ENCODE measurements around the gene HLCS. TPM values are rescaled to one million over a fixed set of nuclear protein-coding genes. Genes with fewer than 3 reads are reported as not detected.

The HLCS gene
- total RNA-seq, 1 experiment from 2014 or later, result 29.2 TPM

GRCh38 chr21:36709030-36709867 lies 257.2 kb downstream of the HLCS start:
- DNase-seq (ENCODE audit: extremely low read depth, low read depth), result no peak

GRCh38 chr21:36708286-36709029 lies 258.0 kb downstream of the HLCS start:
- no peak for DNase-seq (ENCODE audit: extremely low read depth, low read depth)

GRCh38 chr21:36707763-36708285 lies 258.6 kb downstream of the HLCS start:
- no peak for DNase-seq (ENCODE audit: extremely low read depth, low read depth)

DNA sequence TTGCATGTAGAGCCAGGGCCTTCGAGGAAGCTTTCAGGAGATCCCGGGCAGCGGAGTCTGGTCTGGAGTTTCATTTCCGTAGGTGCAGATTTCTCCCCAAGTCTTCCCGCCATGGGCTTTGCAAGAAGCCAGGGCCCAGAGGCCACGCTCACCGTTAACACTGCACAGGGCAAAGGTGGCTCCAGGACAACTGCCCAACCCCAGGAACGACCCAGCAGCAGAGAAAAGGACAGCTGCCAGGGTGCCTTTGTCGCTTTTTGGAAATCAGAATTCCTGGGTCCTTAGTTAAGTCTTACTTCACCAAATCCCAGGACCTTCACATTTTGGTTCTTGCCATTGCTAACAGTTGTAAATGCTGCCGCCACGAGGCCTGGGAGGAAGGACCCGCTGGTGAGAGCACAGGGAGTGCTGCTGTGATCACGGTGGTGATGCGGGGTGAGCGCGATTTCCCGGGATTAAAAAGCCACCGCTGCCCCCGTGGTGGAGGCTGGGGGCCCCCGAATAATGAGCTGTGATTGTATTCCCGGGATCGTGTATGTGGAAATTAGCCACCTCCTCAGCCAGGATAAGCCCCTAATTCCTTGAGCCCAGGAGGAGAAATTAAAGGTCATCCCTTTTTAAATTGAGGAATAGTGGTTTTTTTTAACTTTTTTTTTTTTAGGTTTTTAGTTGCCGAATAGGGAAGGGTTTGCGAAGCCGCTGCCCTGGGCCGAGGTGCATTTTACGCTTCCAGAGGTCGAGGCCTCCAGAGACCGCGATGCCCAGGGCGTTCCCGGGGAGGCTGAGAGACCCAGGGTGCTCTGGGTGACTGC lies 259.3 kb downstream of the HLCS start:
- no peak for DNase-seq (ENCODE audit: extremely low read depth, low read depth)

GRCh38 chr21:36706482-36706852 lies 260.0 kb downstream of the HLCS start:
- DNase-seq (ENCODE audit: extremely low read depth, low read depth), result no peak

DNA sequence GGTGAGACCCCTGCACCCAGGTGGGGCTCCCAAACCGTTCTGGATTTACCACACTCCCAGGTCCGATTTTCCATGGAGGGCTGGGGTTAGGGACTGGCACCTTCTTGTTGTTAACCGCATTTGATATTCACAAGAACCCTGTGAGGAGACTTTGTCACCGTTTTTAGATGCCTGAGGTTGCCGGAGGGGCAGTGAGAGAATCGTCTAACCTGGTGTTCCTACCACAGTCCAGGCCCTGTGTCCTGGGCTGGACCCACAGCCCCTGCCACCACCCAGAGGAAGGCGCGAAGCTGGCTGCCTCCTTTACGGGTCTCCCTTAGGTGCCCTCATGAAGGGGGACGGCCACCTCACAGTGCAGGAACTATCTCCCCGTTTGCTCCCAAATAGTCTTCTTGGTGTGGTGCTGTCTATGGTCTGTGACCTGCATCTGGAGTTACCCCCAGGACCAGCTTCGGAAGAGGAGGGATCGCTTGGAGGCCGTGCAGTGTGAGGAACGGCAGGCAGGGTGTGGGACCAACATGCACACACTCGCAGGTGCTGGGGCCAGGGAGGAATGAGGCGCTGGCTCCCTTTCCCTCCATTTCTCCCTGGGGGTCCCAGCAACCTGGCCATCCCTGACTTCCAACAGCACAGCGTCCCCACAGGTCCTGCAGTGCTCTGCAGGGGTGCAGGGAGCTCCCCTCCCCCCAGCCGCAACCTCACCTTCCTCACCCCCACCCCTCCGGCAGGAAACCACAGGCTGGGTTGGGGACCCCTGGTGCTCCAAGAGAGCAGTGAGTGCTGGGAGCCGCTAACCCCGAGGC lies 260.6 kb downstream of the HLCS start:
- DNase-seq (ENCODE audit: extremely low read depth, low read depth), result no peak

DNA sequence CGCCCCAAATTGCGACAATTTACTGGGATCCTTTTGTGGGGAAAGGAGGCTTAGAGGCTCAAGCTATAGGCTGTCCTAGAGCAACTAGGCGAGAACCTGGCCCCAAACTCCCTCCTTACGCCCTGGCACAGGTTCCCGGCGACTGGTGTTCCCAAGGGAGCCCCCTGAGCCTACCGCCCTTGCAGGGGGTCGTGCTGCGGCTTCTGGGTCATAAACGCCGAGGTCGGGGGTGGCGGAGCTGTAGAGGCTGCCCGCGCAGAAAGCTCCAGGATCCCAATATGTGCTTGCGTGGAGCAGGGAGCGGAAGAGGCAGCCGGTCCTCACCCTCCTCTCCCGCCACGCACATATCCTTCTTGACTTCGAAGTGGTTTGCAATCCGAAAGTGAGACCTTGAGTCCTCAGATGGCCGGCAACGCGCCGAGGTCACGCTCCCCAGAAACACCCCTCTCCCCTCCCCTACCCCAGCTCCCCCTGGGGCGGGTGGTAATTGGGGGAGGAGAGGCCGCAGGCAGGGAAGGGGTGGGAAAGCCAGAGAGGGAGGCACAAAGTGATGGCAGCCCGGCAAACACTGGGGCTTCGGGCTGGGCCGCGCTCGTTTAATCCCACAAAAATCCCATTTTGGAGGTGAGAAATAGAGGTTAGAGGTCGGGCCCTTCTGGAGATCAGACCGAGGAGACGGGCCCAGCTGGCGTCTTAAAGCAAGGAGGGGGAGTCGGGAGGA lies 261.4 kb downstream of the HLCS start:
- DNase-seq (ENCODE audit: extremely low read depth, low read depth), result no peak

DNA sequence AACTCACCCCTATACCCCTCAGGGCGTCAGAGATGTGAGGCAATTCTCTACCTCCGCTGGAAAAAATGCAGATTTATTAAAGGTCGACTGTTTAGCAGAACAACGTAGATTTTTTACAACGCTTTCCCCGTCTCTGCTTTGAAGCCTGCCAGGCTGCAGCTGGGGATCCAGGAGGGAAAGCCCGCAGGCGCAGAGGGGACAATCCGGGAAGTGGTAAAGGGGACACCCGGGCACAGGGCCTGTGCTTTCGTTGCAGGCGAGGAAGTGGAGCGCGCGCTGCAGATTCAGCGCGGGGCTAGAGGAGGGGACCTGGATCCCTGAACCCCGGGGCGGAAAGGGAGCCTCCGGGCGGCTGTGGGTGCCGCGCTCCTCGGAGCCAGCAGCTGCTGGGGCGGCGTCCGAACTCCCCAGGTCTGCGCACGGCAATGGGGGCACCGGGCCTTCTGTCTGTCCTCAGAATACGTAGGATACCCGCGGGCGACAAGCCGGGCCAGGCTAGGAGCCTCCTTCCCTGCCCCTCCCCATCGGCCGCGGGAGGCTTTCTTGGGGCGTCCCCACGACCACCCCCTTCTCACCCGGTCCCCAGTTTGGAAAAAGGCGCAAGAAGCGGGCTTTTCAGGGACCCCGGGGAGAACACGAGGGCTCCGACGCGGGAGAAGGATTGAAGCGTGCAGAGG lies 262.1 kb downstream of the HLCS start:
- DNase-seq (ENCODE audit: extremely low read depth, low read depth), result no peak

DNA sequence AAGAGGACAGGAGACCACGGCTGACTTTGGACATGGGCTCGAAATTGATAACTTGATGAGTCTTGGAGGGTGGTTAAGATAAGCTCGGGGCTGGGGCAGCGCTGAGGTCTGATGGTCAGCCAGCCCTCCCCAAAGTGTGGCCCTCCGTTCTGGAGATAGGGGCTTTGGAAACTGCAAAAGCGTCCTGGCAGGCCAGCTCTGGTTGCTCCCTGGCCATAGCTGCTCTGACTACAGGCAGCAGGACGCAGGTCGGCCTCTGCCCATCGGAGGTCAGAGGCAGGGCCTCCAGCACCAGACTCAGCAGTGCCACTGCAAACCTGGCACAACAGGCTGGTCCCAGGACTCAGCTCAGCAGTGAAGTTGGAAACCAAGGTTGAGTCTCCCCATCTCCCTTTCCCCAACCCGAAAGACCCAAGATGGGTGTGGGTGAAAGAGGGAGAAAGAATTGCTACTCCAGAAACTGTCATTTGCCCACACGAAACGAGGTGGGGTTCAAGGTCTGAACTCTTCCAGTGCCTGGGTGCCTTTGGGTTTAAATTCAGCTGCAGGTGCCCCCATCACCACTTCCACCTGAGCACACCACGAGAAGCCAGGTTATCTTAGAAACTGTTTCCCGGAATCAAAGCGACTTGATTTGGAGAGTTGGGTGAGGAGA lies 262.7 kb downstream of the HLCS start:
- no peak for DNase-seq (ENCODE audit: extremely low read depth, low read depth)

- DNase-seq (ENCODE audit: extremely low read depth, low read depth), result no peak
Observed at GRCh38 chr21:36703123-36703522, 263.3 kb downstream of the HLCS start.

- no peak for DNase-seq (ENCODE audit: extremely low read depth, low read depth)
Observed at GRCh38 chr21:36702622-36702968, 263.9 kb downstream of the HLCS start.

DNA sequence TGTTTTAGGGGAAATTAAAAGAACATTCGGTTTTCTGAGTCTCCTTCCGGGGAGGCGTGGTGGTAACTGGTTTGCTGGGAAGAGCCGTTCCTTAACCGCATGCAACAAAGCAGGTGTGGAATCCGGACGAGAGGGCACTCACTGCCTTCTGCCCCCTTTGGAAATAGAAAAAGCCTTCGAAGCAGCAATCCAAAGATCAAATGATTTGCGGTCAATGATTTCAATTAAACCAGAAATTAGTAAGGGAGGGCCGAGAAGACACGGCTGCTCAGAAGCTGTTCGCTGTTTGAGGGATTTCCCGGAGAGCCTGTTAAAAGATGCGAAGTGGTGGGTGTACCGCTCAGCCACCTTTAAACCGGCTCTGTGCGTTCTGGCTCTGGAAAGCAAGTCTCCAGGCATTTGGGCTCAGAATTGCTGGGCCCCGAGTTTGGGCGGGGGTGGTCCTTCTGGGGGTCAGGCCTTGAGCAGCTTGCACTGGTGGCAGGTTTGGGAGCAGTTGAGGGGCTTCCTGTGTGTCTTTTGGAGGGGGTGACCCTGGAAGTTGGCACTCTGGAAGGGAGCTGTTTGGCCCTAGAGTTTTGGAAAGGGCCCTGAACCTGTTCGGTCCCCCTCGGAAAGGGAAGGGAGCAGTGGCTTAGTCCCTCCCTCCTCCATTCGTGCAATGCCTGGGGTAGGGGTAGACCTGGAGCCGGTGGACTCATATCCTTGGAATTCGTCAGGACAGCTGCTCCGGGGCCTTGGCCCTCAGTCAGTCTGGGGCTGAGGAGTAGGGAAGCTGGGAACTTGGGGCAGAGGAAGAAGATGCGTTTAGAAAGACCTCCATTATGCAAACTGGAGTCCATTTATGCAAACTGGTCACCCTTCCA lies 264.5 kb downstream of the HLCS start:
- no peak for DNase-seq (ENCODE audit: extremely low read depth, low read depth)

- no peak for DNase-seq (ENCODE audit: extremely low read depth, low read depth)
Observed at GRCh38 chr21:36700971-36701755, 265.3 kb downstream of the HLCS start.

All from NCI-H460 (cell line).